OCI-LY1 (cell line): ENCODE measurements around the gene FAM9C.

Experiments
- EZH2 ChIP-seq: fragments of 200-600 bp; sonication (generic), shearing (Covaris generic); IDR thresholded peaks from 2 replicates; pipeline ENCODE4 v1.8.0; 2017; ENCODE audit warnings: borderline replicate concordance, mixed run types, mild to moderate bottlenecking, antibody characterized with exemption, low read length, moderate library complexity, mixed read lengths
- TF ChIP-seq, protein P1 (sequence below): fragments of 200-600 bp; sonication (generic), shearing (Covaris generic); IDR thresholded peaks from 2 replicates; pipeline ENCODE4 v1.5.1; 2017; ENCODE audit warnings: mild to moderate bottlenecking, antibody characterized with exemption, low read length, moderate library complexity, mixed read lengths

DNA sequence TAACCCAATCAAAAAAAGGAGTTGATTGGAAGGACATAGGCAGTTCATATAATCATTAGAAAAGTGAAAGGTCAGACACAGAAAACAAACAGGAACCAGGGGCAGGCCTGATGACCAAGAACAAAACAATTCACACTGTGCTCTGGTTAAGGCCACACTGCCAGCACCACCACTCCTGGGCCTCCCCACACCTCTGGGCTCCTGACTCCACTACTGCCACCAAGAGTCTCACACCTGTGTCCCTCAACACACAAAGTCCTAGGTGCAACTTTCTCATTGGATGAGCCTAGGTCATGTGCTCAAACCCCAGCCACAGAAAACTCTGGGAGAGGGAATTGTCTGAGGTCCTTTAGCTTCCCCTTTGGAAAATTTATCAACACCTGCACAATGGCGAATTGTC is 11.1 kb upstream of the FAM9C start:
- TF ChIP-seq, protein P1, sequence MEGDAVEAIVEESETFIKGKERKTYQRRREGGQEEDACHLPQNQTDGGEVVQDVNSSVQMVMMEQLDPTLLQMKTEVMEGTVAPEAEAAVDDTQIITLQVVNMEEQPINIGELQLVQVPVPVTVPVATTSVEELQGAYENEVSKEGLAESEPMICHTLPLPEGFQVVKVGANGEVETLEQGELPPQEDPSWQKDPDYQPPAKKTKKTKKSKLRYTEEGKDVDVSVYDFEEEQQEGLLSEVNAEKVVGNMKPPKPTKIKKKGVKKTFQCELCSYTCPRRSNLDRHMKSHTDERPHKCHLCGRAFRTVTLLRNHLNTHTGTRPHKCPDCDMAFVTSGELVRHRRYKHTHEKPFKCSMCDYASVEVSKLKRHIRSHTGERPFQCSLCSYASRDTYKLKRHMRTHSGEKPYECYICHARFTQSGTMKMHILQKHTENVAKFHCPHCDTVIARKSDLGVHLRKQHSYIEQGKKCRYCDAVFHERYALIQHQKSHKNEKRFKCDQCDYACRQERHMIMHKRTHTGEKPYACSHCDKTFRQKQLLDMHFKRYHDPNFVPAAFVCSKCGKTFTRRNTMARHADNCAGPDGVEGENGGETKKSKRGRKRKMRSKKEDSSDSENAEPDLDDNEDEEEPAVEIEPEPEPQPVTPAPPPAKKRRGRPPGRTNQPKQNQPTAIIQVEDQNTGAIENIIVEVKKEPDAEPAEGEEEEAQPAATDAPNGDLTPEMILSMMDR, result no peak
- TF ChIP-seq EZH2, result no peak
